Upper lobe of left lung (tissue), 4 donors: Measurements from ENCODE around the gene CNTROB.

Experiments used
- POLR2A ChIP-seq, 4 donors: fragments of 450-650 bp; IDR thresholded peaks; one replicate each; pipeline ENCODE4 v1.5.1; 2016 to 2017; ENCODE audit warnings: antibody characterized with exemption in 4 of 4, mild to moderate bottlenecking in 2 of 4
- TF ChIP-seq, protein P1 (sequence below), 6 experiments: fragments of 450-650 bp in 4 of 6; fragments of 200-600 bp in 2 of 6; sonication (generic) in 2 of 6; IDR thresholded peaks; one replicate each; pipeline ENCODE4 v1.5.1; 2016 to 2019; ENCODE audit warnings: antibody characterized with exemption in 6 of 6

DNA sequence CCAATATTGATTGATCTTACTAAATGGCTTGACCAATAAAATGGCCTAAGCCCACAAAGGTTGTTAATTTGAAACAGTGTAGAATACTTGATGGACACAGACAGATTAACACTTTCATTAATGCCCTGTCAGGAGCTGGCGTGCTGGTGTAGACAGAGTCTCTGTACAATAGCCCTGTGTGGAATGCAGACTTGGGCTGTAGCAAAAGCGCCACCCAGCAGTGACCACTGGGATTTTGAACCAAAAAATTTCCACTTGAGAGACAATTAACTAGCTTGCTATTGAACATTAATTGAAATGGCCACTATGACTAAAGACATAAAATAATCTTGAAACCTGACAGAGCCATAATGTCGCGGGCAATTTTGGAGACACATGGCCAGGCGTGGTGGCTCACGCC is 50.7 kb downstream of the CNTROB start:
- TF ChIP-seq, protein P1, sequence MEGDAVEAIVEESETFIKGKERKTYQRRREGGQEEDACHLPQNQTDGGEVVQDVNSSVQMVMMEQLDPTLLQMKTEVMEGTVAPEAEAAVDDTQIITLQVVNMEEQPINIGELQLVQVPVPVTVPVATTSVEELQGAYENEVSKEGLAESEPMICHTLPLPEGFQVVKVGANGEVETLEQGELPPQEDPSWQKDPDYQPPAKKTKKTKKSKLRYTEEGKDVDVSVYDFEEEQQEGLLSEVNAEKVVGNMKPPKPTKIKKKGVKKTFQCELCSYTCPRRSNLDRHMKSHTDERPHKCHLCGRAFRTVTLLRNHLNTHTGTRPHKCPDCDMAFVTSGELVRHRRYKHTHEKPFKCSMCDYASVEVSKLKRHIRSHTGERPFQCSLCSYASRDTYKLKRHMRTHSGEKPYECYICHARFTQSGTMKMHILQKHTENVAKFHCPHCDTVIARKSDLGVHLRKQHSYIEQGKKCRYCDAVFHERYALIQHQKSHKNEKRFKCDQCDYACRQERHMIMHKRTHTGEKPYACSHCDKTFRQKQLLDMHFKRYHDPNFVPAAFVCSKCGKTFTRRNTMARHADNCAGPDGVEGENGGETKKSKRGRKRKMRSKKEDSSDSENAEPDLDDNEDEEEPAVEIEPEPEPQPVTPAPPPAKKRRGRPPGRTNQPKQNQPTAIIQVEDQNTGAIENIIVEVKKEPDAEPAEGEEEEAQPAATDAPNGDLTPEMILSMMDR (IDR thresholded peaks at IDR 0.05): peak in 3 of 6 experiments; percentile 11 to 39 (median 22)
- no peak for TF ChIP-seq POLR2A (IDR thresholded peaks at IDR 0.05)
